SIG-M5 treated with dmso at 0.1 percent for 504 hours (cell line): ENCODE data around the gene ABCA9.
"Not testable (repeated sequence)": the region's sequence is repeated elsewhere in the genome, so short reads cannot be mapped to it uniquely, and the experiment has no call there.

Experiments used
- DNase-seq: peaks from one replicate; lab custom pipeline; 2025; ENCODE audit not compliant: unreplicated experiment; lab: John Stamatoyannopoulos, UW

The ABCA9 gene

GRCh38 chr17:68955181-68955841 lies 105.4 kb downstream of the ABCA9 start, which contains the start of gene ABCA8:
Gene ABCA8 (minus strand): TSS chr17:68955392. CDS start chr17:68942034, 13,358 bp downstream.
- DNase-seq, result no peak

DNA sequence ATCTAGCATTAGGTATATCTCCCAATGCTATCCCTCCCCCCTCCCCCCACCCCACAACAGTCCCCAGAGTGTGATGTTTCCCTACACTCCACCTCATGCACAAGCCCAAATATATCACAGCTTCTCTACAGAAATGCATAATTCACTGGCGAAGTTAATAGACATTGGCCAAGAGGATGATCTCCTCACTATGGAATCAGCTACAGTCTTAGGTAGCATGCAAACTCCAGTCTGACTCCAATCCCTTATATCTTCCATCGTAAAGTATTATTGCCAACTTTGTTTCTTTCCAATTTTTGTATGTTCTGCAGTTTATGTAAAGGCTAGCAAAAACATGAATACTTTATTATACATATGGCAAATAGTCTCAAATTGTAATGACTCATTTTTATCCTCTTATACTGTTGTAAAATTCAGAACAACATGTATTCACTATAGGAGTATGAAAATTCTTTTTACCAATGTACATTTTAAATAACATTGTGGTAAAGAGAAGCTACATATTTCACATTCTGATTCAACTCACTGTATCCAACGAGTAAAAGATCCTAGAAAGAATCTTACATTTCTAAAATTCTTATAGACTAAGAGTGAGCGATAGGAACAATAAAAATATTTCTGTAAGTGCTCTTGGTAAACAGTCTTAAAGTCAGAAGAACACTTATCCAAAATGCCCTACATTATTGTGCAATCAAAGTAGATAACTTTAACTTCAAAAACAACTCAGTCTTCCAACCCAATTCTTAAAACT lies 106.4 kb downstream of the ABCA9 start:
- DNase-seq, result no peak

- no peak for DNase-seq
These were observed 107.3 kb downstream of the ABCA9 start for GRCh38 chr17:68953340-68953997.

DNA sequence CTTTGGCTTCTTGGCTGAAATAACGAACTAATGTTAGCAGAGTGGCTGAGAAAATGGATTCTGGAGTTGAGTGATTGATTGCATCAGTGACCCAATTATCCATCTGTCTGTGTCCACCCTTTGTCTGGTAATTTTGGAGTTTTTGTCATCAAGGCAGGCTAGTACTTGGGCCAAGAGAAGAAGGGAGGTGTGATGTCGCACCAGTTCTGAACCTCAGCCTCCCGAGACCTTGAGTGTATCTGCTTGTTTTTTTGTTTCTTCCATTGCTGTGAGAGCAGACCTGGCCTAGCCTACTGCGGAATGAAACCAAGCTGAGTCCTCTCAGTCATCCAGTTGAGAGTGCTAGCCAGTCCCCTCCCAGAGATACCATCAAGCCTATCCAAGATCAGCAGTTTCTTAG lies 110.0 kb downstream of the ABCA9 start:
- no peak for DNase-seq

DNA sequence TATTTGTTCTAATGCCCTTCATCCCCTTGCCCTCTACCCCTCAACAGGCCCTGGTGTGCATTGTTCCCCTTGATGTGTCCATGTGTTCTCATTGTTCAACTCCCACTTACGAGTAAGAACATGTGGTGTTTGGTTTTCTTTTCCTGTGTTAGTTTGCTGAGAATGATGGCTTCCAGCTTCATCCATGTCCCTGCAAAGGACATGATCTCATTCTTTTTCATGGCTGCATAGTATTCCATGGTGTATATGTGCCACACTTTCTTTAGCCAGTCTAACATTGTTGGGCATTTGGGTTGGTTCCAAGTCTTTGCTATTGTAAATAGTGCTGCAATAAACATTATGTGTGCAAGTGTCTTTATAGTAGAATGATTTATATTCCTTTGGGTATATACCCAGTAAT lies 112.9 kb downstream of the ABCA9 start:
- not testable (repeated sequence) for DNase-seq

GRCh38 chr17:68944435-68945035 lies 116.2 kb downstream of the ABCA9 start:
- DNase-seq, result no peak

- DNase-seq, result not testable (repeated sequence)
These were observed 116.9 kb downstream of the ABCA9 start for GRCh38 chr17:68943812-68944182.

- no peak for DNase-seq
These were observed 117.5 kb downstream of the ABCA9 start for GRCh38 chr17:68943123-68943811.

GRCh38 chr17:68942389-68942788 lies 118.3 kb downstream of the ABCA9 start:
- no peak for DNase-seq

DNA sequence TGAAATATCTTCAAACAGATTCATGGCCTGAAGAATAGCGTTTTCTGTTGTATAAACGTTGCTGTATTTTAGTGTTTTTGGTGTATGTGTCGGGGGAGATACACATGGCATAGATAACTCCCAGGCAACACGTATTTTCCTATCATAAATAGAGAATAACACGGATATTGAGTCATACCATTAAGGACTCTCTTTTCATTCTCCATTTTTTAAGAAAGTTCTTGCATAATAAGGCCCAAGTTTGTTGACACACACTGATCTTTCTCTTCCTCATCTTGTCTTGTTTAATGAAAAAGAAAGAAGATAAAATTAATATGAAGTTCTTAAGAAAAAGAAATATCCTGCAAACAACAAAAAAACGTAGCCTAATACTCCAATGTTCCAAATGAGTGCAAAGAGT lies 119.0 kb downstream of the ABCA9 start:
- DNase-seq, result peak; percentile 72

DNA sequence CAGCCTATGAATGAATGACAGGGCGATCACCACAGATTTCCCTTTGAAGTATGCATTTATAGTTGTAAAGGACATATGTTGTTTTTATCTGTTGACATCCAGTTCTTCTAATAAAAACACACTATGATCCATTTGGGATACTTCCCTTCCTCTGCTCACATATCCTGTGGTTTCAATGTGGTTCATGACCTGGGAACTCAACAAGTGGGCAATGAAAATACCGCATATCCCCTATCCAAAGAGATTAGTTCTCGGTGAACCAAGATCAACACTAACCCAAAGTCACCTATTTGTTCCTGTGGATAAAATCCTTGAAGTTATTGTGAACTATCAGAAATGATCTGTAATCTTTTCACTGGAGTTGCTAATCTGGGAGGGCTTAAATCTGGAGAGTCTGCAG lies 121.5 kb downstream of the ABCA9 start:
- no peak for DNase-seq

DNA sequence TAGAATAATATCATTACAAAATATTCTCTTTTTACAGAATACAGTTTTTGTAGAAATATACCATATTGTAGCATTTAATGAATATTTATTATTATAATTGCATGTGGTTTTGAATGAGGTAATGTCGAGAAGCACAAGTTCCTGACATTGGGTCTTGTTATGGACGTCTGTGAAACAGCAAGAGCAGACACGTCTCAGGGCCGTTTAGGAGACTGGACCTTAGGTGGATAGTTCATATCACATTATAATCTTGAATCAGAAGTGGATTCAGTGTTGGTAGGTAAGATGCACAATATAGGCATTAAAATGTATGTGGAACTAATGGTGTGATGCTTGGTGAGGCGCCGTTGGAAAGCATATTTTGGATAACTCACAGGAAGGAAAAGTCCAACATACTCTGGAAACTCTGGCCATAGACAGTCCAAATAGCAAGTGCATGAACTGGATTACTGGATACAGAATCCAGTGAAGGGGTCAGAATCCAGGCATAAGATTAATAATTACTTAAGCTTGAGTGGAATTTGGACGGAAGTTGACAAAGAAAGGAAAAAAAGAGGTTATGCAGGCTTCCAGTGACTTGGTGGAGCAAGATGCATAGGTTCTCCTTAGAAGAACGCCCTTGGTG lies 122.7 kb downstream of the ABCA9 start:
- DNase-seq, result no peak

DNA sequence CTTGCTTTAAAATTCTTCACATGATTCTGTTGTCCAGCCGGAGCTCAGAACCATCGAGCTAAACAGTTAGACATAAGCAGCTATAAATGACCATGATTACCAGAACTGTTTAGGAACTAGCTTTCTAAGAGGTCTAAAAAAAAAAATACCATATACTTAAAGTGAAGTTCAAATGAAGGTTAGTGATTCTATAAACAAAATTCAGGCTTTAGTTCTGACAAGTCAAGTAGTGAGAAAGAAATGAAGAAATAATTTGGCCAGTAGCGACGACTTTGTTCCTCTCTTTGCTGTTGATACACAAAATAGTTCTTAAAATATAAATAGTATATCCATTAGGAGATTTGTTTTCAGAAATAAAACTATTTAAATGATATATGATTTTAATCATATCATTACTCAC lies 133.2 kb downstream of the ABCA9 start:
- DNase-seq, result no peak

- no peak for DNase-seq
These were observed 135.7 kb downstream of the ABCA9 start for GRCh38 chr17:68924793-68925720.
